Testis (tissue), 3 donors: ENCODE results near the gene RIPOR2. TPM values are rescaled to one million over a fixed set of nuclear protein-coding genes. Genes with fewer than 3 reads are reported as not detected.

Experiments used
- DNase-seq: peaks from one replicate; pipeline ENCODE4 v3.0.0-alpha.2; 2019
- H3K27ac ChIP-seq, 2 donors: fragments of 200-600 bp; sonication (generic); one replicate each; pipeline ENCODE4 v1.5.1; 2019
- H3K27me3 ChIP-seq: fragments of 200-600 bp; sonication (generic); one replicate; pipeline ENCODE4 v1.5.1; 2019
- H3K36me3 ChIP-seq: fragments of 200-600 bp; sonication (generic); one replicate; pipeline ENCODE4 v1.5.1; 2017; ENCODE audit warnings: low read depth; ENCODE audit errors: missing control alignments
- H3K4me1 ChIP-seq: fragments of 200-600 bp; sonication (generic); one replicate; pipeline ENCODE4 v1.5.1; 2019
- H3K4me3 ChIP-seq, 2 donors: fragments of 200-600 bp; sonication (generic); one replicate each; pipeline ENCODE4 v1.5.1; 2017 to 2019
- H3K9me3 ChIP-seq: fragments of 200-600 bp; sonication (generic); one replicate; pipeline ENCODE4 v1.5.1; 2017
- POLR2A ChIP-seq: fragments of 450-650 bp; IDR thresholded peaks from one replicate; pipeline ENCODE4 v1.6.1; 2017; ENCODE audit warnings: antibody characterized with exemption, mild to moderate bottlenecking, moderate library complexity
- WGBS, 2 donors: methylation state at CpG; one replicate each; pipeline ENCODE4 v1.1.5; 2018; 5-methylcytosine and 5-hydroxymethylcytosine counted together
- intact Hi-C: fragments of 100-400 bp; cut with DNase I; formaldehyde crosslinking; loops from one replicate; pipeline ENCODE4 v1.15.1; 2023; ENCODE audit warnings: low total_unique reads
- polyA plus RNA-seq: library from polyadenylated mRNA; stranded (reverse); fragments of 350-450 nt; fragmentation: Illumina TruSeq; extraction: RNeasy Lipid Tissue Mini Kit (QIAGEN cat#74804); gene quantifications from one replicate; pipeline ENCODE4 v1.2.3, GENCODE V29; 2014; ENCODE audit warnings: low read depth, low replicate concordance; ENCODE audit not compliant: insufficient read depth
- total RNA-seq, 2 donors: library from RNA; depleted of rRNA; stranded (reverse); fragments of >200 nt; gene quantifications; one replicate each; pipeline ENCODE4 v1.2.3, GENCODE V29; 2016
- TF ChIP-seq, protein P1 (sequence below), 3 experiments: fragments of 450-650 bp in 2 of 3; fragments of 200-600 bp in 1 of 3; sonication (generic) in 1 of 3; IDR thresholded peaks; one replicate each; pipeline ENCODE4 v1.5.1; 2016 to 2019; ENCODE audit warnings: antibody characterized with exemption in 3 of 3, mild to moderate bottlenecking in 2 of 3, moderate library complexity in 1 of 3

Gene RIPOR2
- total and polyA plus RNA-seq, 3 donors from 2014 or later, result 3.7 to 15.1 (median 10.0) TPM

DNA sequence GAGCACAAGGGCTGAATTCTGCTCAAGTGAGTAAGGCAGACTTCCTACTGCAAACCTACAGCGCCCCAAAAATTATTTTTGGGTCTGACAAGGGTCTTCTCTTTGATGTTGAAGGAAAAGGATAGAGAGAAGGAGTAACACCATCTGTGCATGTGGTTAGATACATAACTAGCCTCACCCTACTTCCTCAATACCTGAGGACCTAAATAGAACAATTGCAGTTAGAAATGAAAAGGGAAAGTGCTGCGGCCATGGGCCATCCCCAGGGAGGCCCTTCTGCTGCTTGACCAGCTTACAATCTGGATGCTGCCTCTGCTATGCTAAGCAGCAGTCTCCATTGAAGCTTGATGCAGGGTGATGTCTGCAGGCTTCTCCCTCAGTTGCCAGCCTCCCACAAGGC is 73.8 kb downstream of the RIPOR2 start:
- no peak for TF ChIP-seq POLR2A
- Histone ChIP-seq H3K27ac (no peak overlapping the region), H3K9me3 (no peaks in the 10 kb centered on the region), H3K36me3 (no peaks in the 10 kb centered on the region), H3K27me3 (no peaks in the 10 kb centered on the region), H3K4me1 (no peaks in the 10 kb centered on the region), H3K4me3 (no peak overlapping the region)
- DNase-seq, result no peak
- WGBS, 2 donors, result 85 to 95% methylated on average over 2 of the region's 2 CpGs
- intact Hi-C loops, result no loop called here

DNA sequence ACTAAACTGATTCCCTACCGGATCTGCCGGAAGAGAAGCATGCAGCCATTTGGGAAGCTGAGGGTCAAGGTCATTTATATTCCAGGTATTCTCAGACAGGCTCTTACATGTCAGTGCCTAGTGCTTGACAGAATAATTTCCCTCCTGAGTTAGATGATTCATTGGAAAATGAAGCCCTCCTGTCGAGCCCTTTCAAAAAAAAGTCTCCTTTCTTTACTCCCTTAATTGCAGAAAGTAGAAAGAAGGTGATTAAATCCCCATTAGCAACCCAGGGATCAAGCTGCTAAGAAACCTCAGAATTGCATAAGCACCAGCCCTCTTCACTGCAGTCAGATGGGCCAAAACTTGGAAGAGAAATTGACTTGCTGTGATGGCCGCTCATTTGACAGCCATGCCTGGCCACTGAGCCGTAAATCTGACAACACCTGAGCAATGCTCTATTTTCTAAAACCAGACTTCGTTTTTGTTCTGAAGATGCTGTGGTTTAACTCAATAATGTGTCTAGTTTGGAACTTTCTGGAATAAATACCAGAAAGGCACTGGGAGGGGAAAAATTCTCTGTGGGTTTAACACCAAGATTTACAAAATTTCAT is 76.1 kb downstream of the RIPOR2 start:
- Histone ChIP-seq H3K36me3 (no peaks in the 10 kb centered on the region), H3K27ac (no peak overlapping the region), H3K4me3 (no peak overlapping the region), H3K4me1 (peaks cover 6% of the 10 kb centered on the region), H3K9me3 (no peaks in the 10 kb centered on the region), H3K27me3 (no peaks in the 10 kb centered on the region)
- TF ChIP-seq, protein P1, sequence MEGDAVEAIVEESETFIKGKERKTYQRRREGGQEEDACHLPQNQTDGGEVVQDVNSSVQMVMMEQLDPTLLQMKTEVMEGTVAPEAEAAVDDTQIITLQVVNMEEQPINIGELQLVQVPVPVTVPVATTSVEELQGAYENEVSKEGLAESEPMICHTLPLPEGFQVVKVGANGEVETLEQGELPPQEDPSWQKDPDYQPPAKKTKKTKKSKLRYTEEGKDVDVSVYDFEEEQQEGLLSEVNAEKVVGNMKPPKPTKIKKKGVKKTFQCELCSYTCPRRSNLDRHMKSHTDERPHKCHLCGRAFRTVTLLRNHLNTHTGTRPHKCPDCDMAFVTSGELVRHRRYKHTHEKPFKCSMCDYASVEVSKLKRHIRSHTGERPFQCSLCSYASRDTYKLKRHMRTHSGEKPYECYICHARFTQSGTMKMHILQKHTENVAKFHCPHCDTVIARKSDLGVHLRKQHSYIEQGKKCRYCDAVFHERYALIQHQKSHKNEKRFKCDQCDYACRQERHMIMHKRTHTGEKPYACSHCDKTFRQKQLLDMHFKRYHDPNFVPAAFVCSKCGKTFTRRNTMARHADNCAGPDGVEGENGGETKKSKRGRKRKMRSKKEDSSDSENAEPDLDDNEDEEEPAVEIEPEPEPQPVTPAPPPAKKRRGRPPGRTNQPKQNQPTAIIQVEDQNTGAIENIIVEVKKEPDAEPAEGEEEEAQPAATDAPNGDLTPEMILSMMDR (IDR thresholded peaks at IDR 0.05), result no peak
- no peak for TF ChIP-seq POLR2A
- intact Hi-C loops, result loop anchor here (10.0 kb wide), 1 partner anchor 155 kb away; no protein-coding TSS in a partner anchor
- DNase-seq, result no peak
- 84 to 87% methylated on average over 6 of the region's 6 CpGs for WGBS, 2 donors

DNA sequence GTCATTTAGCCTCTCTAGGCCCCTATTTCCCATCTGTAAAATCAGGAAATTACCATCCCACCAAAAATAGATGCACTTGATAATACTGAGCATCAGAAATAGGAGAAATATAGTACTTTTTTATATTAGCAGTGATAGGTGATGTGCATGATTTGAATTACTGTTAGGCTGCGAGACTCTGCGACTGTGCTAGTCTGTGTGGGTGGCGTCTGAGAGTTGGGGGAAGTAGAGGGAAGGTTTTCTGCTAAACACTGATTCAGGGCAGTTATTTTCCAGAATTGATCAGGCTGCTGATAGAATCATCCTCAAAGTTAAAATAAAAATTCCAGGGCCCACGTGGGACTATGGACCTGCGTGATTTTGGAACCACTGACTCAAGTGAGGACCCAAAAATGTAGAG is 76.6 kb downstream of the RIPOR2 start:
- Histone ChIP-seq H3K36me3 (no peaks in the 10 kb centered on the region), H3K4me1 (peaks cover 6% of the 10 kb centered on the region), H3K27ac (no peak overlapping the region), H3K27me3 (no peaks in the 10 kb centered on the region), H3K4me3 (no peak overlapping the region), H3K9me3 (no peaks in the 10 kb centered on the region)
- 92 to 97% methylated on average over 5 of the region's 5 CpGs for WGBS, 2 donors
- DNase-seq, result no peak
- intact Hi-C loops, result loop anchor here (10.0 kb wide), 1 partner anchor 156 kb away; no protein-coding TSS in a partner anchor
- TF ChIP-seq, protein P1 (IDR thresholded peaks at IDR 0.05), result no peak
- TF ChIP-seq POLR2A, result no peak

DNA sequence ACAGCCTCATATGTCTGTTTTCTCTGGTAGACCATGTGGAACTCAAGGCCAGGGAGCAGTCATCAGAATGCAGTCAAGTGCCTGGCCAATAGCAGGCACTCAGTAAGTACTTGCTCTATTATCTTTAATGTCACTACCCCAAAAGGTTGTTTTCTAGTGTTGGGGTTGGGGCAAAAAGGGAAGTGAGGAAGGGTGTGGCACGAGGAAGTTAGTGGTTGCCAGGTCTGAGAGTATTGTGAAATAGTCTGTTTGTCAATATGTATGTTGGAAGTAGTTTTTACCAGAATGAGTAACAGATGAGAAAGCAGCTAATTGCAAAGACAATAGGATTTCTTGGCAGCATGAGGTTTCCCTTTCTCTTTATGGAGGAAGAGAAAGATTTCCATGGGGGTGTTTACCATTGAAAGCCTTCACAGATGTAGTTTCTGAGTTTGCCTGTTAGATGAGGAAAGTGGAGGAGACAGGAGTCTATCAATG is 77.5 kb downstream of the RIPOR2 start:
- Histone ChIP-seq H3K36me3 (no peaks in the 10 kb centered on the region), H3K27me3 (no peaks in the 10 kb centered on the region), H3K4me3 (no peak overlapping the region), H3K27ac (no peak overlapping the region), H3K9me3 (no peaks in the 10 kb centered on the region), H3K4me1 (peaks cover 6% of the 10 kb centered on the region)
- no peak for TF ChIP-seq POLR2A
- TF ChIP-seq, protein P1 (IDR thresholded peaks at IDR 0.05), result no peak
- DNase-seq, result no peak
- WGBS, 2 donors, result 78 to 88% methylated on average over 1 of the region's 1 CpG
- intact Hi-C loops, result loop anchor here (10.0 kb wide), 1 partner anchor 157 kb away; no protein-coding TSS in a partner anchor

DNA sequence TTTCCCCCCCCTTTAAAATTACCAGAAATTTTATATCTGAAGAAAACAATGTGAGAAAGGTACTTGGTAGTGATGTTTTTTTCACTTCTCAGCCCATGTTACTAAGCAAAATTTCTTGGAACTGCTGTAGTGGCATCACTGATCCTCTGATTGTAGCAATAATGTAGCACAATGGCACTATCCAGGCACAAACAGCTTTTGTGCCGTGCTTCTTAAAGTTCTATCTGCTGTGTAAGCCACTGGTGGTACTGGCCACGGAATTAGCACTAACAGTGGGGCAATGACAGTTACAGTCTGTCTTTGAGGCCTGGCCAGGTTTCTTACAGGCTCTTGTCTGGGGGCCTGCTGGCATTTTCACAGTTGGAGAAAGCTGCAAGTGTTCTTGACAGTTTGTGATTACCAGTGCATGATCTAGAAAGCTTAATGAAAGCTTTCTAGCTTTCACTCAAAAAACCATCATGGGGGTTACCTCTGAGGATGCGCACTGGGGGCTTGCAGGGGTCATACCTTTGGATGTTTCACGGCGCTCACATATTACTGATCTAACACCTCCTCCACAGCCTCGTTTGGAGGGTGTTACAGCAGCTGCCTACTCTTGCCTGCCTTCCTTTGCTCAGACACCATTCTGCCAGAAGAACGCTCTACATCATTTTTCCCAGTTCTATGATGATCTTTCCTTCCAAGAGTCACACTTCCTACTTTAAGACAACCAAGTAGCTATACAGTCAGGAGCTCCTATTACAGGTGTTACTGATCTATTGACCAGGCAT is 78.7 kb downstream of the RIPOR2 start:
- Histone ChIP-seq H3K36me3 (no peaks in the 10 kb centered on the region), H3K4me3 (no peak overlapping the region), H3K27me3 (no peaks in the 10 kb centered on the region), H3K9me3 (no peaks in the 10 kb centered on the region), H3K27ac (no peak overlapping the region), H3K4me1 (peaks cover 6% of the 10 kb centered on the region)
- no peak for DNase-seq
- intact Hi-C loops, result loop anchor here (10.0 kb wide), 1 partner anchor 158 kb away; no protein-coding TSS in a partner anchor
- WGBS, 2 donors, result 69 to 84% methylated on average over 7 of the region's 7 CpGs
- TF ChIP-seq, protein P1 (IDR thresholded peaks at IDR 0.05), result no peak
- no peak for TF ChIP-seq POLR2A
